ENCODE measurements around the gene SDCCAG8.
A peak's percentile ranks its signal among the peaks of the same experiment; 100 is the strongest.

The SDCCAG8 gene

DNA sequence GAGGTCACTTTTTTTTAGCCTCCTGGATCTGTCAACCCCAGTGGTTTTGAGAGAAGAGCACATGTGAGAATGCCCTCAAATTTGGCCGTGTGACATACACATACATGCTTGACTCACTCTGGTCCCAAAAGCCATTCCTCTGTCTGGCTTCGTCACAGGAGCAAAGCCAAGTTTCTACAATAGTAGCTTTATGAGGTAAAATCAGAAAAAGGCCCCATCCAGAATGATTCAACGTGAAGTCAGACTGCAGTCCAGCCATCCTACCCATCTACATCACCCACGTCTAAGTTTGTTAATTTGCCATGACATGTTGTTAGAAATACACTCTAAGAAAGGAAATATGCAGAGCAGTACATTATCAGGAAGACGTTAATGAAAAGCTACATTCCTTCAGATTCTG, 245.2 kb downstream of the SDCCAG8 start:
- peak; percentile 72 for DNase-seq (ENCODE audit: low spot score)

DNA sequence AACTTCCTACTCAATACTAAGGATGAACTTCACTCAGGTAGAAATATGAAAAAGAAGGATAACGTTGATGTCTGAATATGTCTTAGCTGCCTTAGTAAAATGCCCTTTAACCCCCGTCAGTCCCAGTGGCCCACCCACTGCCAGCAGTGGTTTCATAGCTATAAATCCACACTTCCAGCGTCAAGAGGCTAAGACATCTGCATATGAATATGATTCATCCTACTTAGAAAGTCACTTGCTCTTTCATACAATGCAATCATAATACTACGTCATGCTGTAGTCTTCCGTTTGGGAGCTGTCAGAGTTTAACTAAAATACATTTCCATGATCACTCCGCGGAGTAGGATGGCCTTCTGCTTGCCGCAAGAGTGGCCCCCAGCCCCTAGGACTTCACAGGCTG, 247.3 kb downstream of the SDCCAG8 start:
- DNase-seq (ENCODE audit: low spot score): no peak

DNA sequence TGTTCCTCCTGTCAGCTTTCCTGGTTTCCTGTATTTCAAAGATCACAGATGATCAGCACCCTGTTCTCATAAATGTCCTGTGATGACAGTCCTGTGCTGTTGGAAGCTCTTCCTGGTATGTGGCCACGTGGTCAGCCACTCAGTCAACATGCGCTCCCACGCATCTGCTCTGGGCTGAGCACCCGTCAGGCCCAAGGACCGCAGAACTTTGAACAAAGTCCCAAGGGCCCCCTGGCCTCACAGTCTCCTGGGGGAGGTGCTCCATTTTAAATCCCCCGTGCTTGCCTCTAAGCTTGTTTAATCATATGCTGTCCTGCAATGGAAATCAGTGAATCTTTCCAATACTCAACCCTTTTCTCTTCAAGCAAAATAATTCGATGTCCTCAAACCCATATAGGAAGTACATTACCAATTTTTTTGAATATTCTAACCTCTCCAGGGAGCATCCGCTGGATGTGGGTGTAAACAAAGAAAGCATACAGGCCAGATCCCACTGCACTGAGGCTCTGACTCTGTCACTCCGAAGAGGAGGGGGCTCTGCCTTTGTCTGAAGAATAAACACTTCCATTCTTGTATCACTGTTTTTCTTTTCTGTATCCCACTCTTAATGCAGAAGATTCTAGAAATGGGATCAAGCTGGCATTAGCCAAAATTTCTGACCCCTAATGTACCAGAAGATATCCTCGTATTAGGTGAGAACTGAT, 250.3 kb downstream of the SDCCAG8 start:
- no peak for DNase-seq (ENCODE audit: low spot score)

DNA sequence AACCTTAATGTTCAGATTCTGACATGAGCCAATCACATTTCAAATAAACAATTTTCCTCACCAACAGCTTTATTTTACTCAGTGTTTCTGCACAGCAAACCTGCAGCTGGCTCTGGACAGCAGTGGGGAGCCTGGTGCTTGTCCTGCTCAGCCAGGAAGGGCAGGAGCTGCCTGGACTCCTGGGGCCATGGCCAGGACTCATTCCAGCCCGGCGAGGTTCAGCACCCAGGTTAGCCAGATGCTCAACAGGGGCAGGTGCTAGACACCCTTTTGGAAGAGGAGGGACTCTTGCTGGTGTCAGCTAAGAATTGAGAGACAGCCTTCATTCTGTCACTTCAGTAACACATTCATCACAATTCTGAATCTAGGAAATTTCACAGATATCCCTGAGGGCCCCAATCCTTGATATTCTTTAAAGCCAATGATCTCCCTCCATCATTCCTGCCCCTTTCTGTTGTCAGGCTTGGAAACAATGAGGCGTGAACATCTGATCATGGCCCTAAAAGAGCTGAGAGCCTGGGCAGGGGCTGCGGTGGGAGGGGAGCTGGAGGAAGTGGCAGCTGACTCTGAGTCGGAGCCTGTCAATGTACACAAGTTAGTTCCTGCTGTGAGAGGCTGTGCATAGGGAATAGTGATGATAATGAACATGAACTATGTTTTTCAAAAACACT, 251.3 kb downstream of the SDCCAG8 start:
- DNase-seq (ENCODE audit: low spot score): peak; percentile 67

DNA sequence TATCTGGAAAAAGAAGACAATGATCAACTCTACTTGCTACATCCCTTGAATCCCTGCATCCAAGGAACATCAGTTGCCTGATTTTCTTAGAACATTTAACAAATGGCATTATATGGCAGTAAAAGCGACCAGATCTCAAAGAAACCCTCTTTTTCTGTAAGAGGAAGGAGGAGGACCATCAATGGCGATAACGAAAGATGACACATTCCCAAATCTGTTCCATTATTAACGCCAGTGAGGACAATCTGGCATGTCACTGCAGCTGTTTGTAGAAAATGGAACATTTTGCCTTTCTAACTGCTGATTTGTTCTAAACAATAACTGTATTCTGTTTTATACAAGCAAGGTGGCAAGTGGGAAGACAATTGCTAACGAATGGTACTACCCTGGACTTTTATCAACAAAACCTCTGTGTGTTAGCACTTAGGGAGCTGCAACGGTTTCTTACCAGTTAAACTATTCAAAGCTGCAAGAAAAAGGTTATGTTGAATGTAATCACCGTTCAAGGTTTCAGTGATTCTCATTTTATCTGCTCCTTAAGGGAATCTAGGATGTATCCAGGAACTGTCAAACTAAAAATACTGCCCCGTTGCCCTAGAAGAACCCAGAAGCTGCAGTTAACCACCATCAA, 251.9 kb downstream of the SDCCAG8 start:
- peak; percentile 76 for DNase-seq (ENCODE audit: low spot score)

DNA sequence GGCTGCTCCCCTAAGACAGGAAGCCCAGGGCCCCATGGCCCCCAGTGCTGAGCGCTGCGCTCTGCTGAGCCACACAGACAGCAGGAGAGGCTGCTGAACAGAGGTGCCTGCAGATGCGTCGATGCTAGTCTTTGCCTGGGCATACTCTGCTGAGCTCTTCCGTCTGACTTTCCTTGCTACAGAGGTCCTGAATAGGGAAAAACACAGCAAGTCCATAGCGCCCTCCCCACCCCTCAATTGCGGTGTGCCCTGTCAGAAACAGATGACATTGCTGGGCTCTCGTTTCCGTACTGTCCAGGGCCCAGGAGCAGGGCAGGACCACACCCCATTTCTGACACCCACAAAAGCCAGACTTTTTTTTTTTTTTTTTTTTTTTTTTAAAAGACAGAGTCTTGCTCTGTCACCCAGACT, 252.5 kb downstream of the SDCCAG8 start:
- DNase-seq (ENCODE audit: low spot score): no peak

DNA sequence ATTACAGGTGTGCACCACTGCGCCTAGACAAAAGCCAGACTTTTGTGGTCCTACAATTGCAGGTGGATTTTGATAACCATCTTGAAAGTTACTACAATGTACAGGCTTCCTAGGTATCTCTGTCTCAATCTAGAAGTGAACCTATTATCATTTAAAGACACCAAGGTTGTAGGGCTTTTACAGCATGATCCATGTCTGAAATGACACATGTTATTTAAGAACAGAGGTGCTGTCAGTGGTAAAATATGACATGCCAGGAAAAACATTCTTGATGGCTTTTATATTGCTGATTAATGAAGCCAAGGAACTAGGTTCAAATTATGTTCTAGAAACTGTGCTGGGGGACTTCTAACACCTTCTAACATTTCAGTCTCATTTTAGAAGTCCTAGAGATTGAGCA, 253.1 kb downstream of the SDCCAG8 start:
- DNase-seq (ENCODE audit: low spot score): no peak

DNA sequence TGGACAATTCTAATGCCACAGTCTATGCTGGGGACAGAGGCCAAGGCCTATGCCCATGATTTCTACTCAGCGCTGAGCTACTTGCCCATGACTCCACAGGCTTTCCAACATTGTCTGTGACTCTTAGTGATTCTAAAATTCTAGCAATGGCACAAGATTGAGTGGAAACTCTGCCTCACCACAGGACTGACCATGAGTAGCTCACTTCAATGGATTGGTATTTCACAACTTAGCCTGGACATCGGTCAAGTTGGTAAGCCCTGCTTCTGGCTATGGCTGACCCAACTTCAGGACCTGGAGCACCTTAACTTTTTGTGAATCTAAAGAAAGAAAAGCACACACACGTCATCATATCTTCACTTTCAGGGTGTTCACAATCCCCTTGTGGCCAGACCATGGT, 255.1 kb downstream of the SDCCAG8 start:
- DNase-seq (ENCODE audit: low spot score): no peak

DNA sequence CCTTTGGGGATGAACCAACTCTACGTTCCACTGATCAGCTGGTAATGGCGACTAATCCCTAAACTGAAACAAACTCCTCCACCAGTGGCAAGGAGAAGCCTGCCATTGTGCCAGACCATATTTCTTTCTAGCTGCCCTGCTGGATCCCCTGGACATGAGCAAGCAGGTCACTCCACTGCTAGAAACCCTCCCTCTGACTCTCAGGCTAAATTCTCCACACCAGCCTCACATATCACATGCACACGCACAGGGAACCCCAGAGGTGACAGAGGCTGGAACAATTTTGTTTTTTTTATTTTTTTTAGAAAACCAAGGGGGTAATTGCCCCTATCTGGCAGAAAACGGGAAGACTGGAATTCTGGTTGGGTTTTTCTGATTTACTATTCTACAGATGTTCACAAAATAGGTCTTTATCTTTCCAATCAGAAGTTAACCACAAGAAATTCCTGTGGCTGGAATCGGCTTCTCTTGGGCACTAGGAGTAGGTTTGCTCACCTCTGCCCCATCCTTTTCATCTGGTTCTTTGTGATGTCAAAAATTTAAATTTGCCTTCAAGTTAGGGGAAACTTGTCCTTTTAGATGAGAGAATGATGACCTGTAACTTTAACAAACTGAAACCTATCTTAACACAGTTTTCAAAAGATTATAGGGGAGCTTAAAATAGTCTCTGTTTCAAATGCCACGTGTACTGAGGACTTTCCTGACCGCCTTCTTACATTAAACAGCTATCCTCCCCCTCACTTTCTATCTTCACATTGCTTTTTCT, 258.1 kb downstream of the SDCCAG8 start:
- DNase-seq (ENCODE audit: low spot score): no peak

DNA sequence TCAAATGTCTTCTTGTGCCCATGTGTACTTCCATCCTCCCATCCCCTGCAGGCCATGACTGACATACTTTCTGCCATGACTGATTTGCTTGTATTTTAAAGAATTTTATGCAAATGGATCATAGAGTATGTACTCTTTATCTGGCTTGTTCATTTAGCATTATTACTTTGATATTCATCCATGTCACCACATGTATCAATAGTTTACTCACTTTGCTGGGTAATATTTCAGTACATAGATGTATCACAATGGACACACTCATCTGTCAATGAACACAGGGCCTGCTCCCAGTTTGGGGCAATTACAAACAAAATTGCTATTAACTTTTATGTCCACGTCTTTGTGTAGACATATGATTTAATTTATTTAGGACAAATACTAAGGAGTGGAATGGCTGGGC, 259.1 kb downstream of the SDCCAG8 start:
- no peak for DNase-seq (ENCODE audit: low spot score)

DNA sequence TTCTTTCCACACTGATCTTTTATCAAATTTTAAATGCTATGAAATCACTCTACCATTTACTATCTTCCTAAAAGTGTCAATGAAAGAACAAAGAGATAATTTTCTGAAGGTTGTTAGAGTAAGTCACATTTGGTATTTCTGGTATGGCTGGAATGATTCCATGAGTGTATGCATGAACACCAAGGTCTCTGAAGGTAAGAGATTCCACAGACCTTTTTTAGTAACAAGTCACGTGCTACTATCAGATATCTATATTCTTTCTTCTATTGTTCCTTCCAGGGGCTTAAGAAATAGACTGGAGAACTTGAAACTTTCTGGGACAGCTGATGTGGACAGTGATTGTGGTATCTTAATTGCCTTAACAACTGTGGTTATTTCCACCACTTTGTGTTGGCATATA, 265.0 kb downstream of the SDCCAG8 start:
- no peak for DNase-seq (ENCODE audit: low spot score)

DNA sequence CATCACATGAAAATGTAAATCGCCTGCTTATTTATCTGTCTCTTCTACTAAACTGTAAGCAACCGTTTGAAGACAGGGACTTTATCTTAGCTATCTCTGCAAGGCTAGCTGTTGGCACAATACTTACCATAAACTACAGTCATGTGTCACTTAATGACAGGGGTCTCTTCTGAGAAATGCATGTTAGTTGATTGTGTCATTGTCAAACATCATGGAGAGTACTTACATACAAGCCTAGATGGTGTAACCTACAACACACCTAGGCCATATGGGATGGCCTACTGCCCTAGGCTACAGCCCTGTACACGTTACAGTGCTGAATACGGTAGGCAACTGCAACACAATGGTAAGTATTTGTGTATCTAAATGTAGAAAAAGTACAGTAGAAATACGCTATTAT, 267.9 kb downstream of the SDCCAG8 start:
- DNase-seq (ENCODE audit: low spot score): no peak

DNA sequence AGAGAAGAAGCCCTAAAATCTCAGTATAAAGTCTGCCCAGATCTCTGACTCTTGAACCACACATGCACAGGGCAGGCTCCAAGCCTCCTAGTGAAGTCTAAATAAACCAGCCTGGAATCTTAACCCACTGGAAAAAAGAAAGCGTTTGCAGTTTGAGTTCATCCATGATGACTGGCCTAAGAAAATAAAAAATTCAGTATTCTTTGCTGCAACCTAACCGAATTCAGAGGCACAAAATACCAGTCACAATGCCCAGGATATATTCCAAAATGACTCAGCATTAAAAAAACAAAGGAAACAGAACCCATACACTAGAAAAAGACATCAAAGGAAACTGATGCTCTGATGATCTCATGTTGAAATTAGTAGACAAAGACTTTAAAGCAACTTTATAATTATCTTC, 269.2 kb downstream of the SDCCAG8 start:
- DNase-seq (ENCODE audit: low spot score): peak; percentile 30

DNA sequence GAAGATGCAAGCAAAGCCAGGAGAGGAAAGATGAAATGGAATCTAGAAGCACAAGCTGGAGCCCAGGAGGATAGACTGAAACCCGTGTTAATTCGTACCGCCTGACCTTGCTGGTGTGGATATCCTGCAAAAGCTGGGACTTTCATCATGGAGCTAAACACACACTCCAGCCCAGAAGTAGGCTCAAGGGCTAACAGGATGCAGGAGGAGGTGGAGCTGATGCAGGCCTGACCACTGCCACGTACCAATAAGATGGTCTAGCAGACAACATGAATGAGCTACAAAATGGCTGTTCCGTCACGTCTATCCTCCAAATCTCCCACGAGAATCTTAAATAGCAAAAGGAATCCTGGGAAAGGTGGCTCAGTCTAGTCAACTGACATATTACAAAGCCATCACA, 270.3 kb downstream of the SDCCAG8 start:
- DNase-seq (ENCODE audit: low spot score): no peak

DNA sequence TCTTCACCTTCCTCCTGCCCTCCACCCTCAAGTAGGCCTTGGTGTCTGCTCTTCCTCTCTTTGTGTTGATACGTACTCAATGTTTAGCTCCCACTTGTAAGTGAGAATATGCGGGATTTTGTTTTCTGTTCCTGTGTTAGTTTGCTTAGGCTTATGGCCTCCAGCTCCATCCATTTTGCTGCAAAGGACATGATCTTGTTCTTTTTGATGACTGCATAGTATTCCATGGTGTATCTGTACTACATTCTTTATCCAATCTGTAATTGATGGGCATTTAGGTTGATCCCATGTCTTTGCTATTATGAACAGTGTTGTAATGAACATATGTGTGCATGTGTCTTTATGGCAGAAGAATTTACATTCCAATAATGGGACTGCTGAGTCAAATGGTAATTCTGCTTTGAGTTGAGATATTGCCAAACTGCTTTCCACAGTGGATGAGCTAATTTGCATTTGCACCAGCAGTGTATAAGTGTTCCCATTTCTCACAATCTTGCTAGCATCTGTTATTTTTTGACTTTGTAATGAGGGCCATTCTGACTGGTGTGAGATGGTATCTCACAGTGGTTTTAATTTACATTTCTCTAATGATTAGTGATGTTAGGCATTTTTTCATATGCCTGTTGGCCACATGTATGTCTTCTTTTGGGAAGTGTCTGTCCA, 272.7 kb downstream of the SDCCAG8 start:
- DNase-seq (ENCODE audit: low spot score): no peak

DNA sequence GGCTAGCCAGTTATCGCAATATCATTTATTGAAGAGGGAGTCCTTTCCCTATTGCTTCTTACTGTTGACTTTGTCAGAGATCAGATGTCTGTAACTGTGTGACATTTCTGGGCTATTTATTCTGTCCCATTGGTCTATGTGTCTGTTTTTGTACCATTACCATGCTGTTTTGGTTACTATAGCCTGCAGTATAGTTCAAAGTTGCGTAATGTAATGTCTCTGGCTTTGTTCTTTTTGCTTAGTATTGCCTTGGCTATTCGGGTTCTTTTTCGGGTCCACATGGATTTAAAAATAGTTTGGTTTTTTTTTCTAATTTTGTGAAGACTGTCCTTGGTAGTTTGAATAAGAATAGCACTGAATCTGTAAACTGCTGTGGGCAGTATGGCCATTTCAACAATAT, 273.7 kb downstream of the SDCCAG8 start:
- DNase-seq (ENCODE audit: low spot score): no peak

DNA sequence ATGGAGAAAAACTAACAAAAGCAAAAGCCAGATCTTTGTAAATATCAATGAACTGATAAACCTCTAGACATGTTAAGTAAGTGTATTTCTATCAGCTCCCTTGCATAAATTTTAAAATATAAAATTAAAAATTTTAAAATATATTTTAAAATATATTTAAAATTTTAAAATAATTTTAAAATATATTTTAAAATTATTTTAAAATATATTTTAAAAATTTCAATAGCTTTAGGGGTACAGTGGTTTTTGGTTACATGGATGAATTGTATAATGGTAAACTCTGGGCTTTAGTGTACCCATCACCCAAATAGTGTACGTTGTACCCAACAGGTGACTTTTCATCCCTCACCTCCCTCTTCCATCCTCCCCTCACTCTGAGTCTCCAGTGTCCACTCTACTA, 279.2 kb downstream of the SDCCAG8 start:
- no peak for DNase-seq (ENCODE audit: low spot score)

DNA sequence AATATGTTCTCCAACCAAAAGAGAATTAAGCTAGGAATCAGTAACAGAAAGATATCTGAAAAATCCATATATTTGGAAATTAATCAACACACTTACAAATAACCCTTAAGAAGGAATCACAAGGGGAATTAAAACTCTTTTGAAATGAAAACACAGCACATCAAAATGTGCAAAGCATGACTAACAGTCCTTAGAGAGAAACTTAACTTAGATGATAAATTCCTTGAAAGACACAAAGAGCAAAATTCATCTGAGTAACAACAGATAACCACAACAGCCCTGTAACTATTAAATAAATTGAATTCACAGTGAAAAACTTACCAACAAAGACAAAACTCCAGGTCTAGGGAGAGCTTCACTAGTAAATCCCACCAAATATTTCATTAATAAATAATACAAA, 283.8 kb downstream of the SDCCAG8 start:
- DNase-seq (ENCODE audit: low spot score): no peak

DNA sequence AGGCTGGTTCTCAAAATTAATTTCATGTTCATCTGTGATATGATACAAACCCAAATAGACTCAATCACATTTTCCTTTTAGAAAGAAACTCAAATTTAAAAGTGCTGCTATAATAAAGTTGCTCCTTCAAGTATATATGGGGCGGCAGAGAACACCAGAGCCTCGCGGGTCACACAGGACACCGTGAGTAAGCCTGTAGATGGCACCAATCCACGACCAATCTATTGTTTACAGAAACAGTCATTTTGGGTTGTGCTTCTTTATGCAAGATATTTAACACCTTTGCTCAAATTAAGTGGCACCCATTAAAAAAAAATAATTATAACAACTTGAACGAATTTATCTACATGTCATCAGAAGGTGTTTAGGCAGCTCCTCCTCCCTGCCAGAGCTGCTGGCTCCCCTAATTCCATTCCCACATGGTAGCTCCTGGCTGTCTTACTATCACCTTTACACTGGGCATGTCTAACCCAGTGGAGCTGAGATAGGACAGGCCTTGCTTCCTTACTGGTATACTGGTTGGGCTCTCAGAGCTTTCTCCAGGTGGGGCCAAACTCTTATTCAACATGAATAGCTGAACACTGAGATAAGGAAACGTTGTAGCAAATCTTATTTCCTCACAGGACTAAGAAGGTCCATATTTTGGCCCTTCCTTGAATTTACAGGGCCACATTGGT, 287.0 kb downstream of the SDCCAG8 start:
- DNase-seq (ENCODE audit: low spot score): peak; percentile 32

DNA sequence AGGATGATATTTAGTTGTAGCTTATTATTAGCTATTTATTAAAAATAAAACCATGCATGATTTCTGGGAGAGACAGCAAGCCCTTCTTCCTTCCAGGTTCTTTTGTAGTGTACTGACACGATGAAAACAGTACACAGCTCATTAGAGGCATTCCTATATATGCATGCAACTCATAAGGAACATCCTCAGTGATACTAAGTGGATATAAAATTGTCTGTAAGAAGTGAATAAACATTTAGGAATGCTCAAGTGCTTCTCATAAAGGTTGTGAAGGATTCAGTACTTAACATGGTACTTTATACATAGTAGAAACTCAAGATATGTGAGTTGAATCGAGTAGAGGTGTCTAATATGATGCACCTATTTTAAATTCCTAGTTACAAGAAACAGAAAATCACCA, 287.7 kb downstream of the SDCCAG8 start:
- no peak for DNase-seq (ENCODE audit: low spot score)

DNA sequence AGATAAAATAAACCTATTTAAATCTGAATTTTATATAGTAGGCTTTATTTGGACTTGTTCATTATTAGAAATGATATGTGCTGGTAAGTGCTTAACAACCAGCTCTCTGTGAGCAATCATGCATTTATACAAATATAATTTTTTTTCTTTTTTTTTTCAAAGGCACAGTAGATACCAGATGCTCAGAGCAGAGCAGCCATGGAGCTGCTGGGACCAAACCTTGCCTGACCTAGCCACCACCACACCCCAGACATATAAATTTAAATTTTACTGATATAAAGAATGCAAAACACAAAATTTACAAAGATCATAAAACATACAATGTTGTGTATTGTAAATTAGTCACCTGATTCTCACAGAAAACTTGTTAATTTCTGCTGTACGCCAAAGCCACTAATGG, 290.6 kb downstream of the SDCCAG8 start:
- DNase-seq (ENCODE audit: low spot score): no peak

DNA sequence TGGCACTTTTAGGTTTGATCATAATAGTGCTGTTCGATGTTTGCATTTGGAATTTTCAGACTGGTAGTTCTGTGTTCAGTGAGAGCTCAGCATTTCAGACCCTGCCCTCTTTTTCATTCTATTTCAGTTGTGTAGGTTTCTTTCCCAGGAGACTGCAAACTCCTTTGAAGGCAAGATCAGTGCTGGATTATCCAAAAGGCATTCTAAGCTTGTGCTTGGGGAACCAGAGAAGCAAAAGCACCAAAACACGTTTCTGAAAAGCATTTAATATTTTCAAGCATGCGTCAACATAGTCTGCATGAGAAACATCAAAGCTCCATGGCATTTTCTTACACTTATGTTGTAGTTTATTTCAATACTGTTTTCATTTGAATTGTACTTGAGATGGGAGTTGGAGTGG, 292.1 kb downstream of the SDCCAG8 start:
- DNase-seq (ENCODE audit: low spot score): no peak
